Ovary (tissue), 3 donors: Measurements from ENCODE around the gene PURB.
A peak's percentile ranks its signal among the peaks of the same experiment; 100 is the strongest.

Experiments
- CTCF ChIP-seq, 3 donors: fragments of 450-650 bp in 2 of 3; fragments of 200-600 bp in 1 of 3; IDR thresholded peaks; one replicate each; pipeline versions ENCODE4 v1.5.1 to v1.8.0; 2016 to 2022; ENCODE audit warnings: antibody characterized with exemption in 3 of 3, mild to moderate bottlenecking in 1 of 3
- EP300 ChIP-seq: sonication (generic); formaldehyde crosslinking; IDR thresholded peaks from one replicate; pipeline ENCODE4 v1.6.1; 2017; ENCODE audit warnings: antibody characterized with exemption
- donor health status: DM: no; HTN: no; CAD: no.

GRCh38 chr7:44847920-44848634 is 37.3 kb downstream of the PURB start, which contains the start of gene H2AZ2:
- TF ChIP-seq CTCF (IDR thresholded peaks at IDR 0.05): peak in 1 of 3 donors; percentile 6
- peak; percentile 50 for TF ChIP-seq EP300
